ENCODE results near the gene CNOT6. TPM values are rescaled to one million over a fixed set of nuclear protein-coding genes. Genes with fewer than 3 reads are reported as not detected.

Gene CNOT6
- total and polyA plus RNA-seq, 2 donors (not counting 1 experiment from before 2014, with no cell fraction given): 12.7 to 19.5 TPM

- no peaks in the 10 kb centered on the region for H3K27me3 ChIP-seq (ENCODE audit: control insufficient read depth, insufficient read depth, low read length)
- no peaks in the 10 kb centered on the region for H4K20me1 ChIP-seq (ENCODE audit: control insufficient read depth, extremely low read depth, insufficient read depth, low read length)
- H3K36me3 ChIP-seq (ENCODE audit: control insufficient read depth, insufficient read depth, low read length): no peaks in the 10 kb centered on the region
- H3K4me1 ChIP-seq (ENCODE audit: control insufficient read depth, extremely low read depth, insufficient read depth, low read length): no peaks in the 10 kb centered on the region
- no peak for DNase-seq (ENCODE audit: low read depth in 2 of 2)
- TF ChIP-seq CTCF (conservative IDR thresholded peaks at IDR 0.05 in 1 of 2, IDR thresholded peaks at IDR 0.05 in 1 of 2; ENCODE audit: low read depth in 1 of 2, low read length in 2 of 2) (no peak), EZH2 (IDR thresholded peaks at IDR 0.05; ENCODE audit: low read length, missing control alignments) (no peak)
- no peaks in the 10 kb centered on the region for H3K79me2 ChIP-seq (ENCODE audit: control insufficient read depth, insufficient read depth, low read length)
- no peak overlapping the region for H2AFZ ChIP-seq (ENCODE audit: low read length)
- H3K4me2 ChIP-seq (ENCODE audit: extremely low read depth, insufficient read depth, low read length): no peak overlapping the region
- H3K9ac ChIP-seq (ENCODE audit: insufficient read depth, low read length): no peak overlapping the region
- H3K27ac ChIP-seq (ENCODE audit: insufficient read depth, low read length): no peak overlapping the region
- no peak overlapping the region for H3K4me3 ChIP-seq (replicated peaks in 1 of 4; ENCODE audit: control extremely low read depth in 1 of 4, insufficient read depth in 1 of 4, low read depth in 3 of 4, low read length in 4 of 4)
- H3K9me3 ChIP-seq (ENCODE audit: control insufficient read depth, insufficient read depth, low read depth, low read length): no peaks in the 10 kb centered on the region
Observed at GRCh38 chr5:180606215-180606785, 112.1 kb downstream of the CNOT6 start.

- H3K79me2 ChIP-seq (ENCODE audit: control insufficient read depth, insufficient read depth, low read length): no peaks in the 10 kb centered on the region
- H3K4me2 ChIP-seq (ENCODE audit: extremely low read depth, insufficient read depth, low read length): no peak overlapping the region
- H3K4me3 ChIP-seq (replicated peaks in 1 of 4; ENCODE audit: control extremely low read depth in 1 of 4, insufficient read depth in 1 of 4, low read depth in 3 of 4, low read length in 4 of 4): no peak overlapping the region
- H3K9me3 ChIP-seq (ENCODE audit: control insufficient read depth, insufficient read depth, low read depth, low read length): no peaks in the 10 kb centered on the region
- no peak overlapping the region for H3K9ac ChIP-seq (ENCODE audit: insufficient read depth, low read length)
- no peak for DNase-seq (ENCODE audit: low read depth in 2 of 2)
- no peak overlapping the region for H3K27ac ChIP-seq (ENCODE audit: insufficient read depth, low read length)
- no peaks in the 10 kb centered on the region for H4K20me1 ChIP-seq (ENCODE audit: control insufficient read depth, extremely low read depth, insufficient read depth, low read length)
- H2AFZ ChIP-seq (ENCODE audit: low read length): no peak overlapping the region
- no peaks in the 10 kb centered on the region for H3K4me1 ChIP-seq (ENCODE audit: control insufficient read depth, extremely low read depth, insufficient read depth, low read length)
- H3K36me3 ChIP-seq (ENCODE audit: control insufficient read depth, insufficient read depth, low read length): no peaks in the 10 kb centered on the region
- TF ChIP-seq CTCF (conservative IDR thresholded peaks at IDR 0.05 in 1 of 2, IDR thresholded peaks at IDR 0.05 in 1 of 2; ENCODE audit: low read depth in 1 of 2, low read length in 2 of 2) (no peak), EZH2 (IDR thresholded peaks at IDR 0.05; ENCODE audit: low read length, missing control alignments) (no peak)
- H3K27me3 ChIP-seq (ENCODE audit: control insufficient read depth, insufficient read depth, low read length): no peaks in the 10 kb centered on the region
Observed at GRCh38 chr5:180607861-180608571, 113.8 kb downstream of the CNOT6 start.

- no peak overlapping the region for H2AFZ ChIP-seq (ENCODE audit: low read length)
- H3K4me1 ChIP-seq (ENCODE audit: control insufficient read depth, extremely low read depth, insufficient read depth, low read length): no peaks in the 10 kb centered on the region
- no peaks in the 10 kb centered on the region for H4K20me1 ChIP-seq (ENCODE audit: control insufficient read depth, extremely low read depth, insufficient read depth, low read length)
- no peak for DNase-seq (ENCODE audit: low read depth in 2 of 2)
- TF ChIP-seq CTCF (conservative IDR thresholded peaks at IDR 0.05 in 1 of 2, IDR thresholded peaks at IDR 0.05 in 1 of 2; ENCODE audit: low read depth in 1 of 2, low read length in 2 of 2): no peak
- no peak for TF ChIP-seq EZH2 (IDR thresholded peaks at IDR 0.05; ENCODE audit: low read length, missing control alignments)
- H3K27ac ChIP-seq (ENCODE audit: insufficient read depth, low read length): no peak overlapping the region
- no peaks in the 10 kb centered on the region for H3K9me3 ChIP-seq (ENCODE audit: control insufficient read depth, insufficient read depth, low read depth, low read length)
- no peak overlapping the region for H3K4me3 ChIP-seq (replicated peaks in 1 of 4; ENCODE audit: control extremely low read depth in 1 of 4, insufficient read depth in 1 of 4, low read depth in 3 of 4, low read length in 4 of 4)
- H3K9ac ChIP-seq (ENCODE audit: insufficient read depth, low read length): no peak overlapping the region
- no peak overlapping the region for H3K4me2 ChIP-seq (ENCODE audit: extremely low read depth, insufficient read depth, low read length)
- no peaks in the 10 kb centered on the region for H3K27me3 ChIP-seq (ENCODE audit: control insufficient read depth, insufficient read depth, low read length)
- H3K79me2 ChIP-seq (ENCODE audit: control insufficient read depth, insufficient read depth, low read length): no peaks in the 10 kb centered on the region
- H3K36me3 ChIP-seq (ENCODE audit: control insufficient read depth, insufficient read depth, low read length): no peaks in the 10 kb centered on the region
Observed at GRCh38 chr5:180608572-180609310, 114.6 kb downstream of the CNOT6 start.

Data from fibroblast of lung (primary cell).